ENCODE measurements around the gene SHISA7. TPM values are rescaled to one million over a fixed set of nuclear protein-coding genes. Genes with fewer than 3 reads are reported as not detected.

SHISA7 gene
- total RNA-seq, 1 donor from 2014 or later: 0.21 TPM

- DNase-seq (ENCODE audit: low spot score): peak; percentile 61
- no peaks in the 10 kb centered on the region for H3K9me3 ChIP-seq (ENCODE audit: low read depth)
- Mint-ChIP-seq H3K4me3 (peak within 1 kb of the TSS; percentile 80), H3K9me3 (no peaks in the 10 kb centered on the region), H3K27me3 (ENCODE audit: insufficient read depth, low read depth) (peaks cover 2% of the 10 kb centered on the region), H3K36me3 (no peaks in the 10 kb centered on the region), H3K4me1 (peaks cover 24% of the 10 kb centered on the region), H3K27ac (peak within 1 kb of the TSS; percentile 84)
- H3K4me2 ChIP-seq: peak within 1 kb of the TSS; percentile 73
- H3K4me3 ChIP-seq: peak within 1 kb of the TSS; percentile 14
- H3K27me3 ChIP-seq: no peaks in the 10 kb centered on the region
- no peak within 1 kb of the TSS for H3K9ac ChIP-seq
- H3K36me3 ChIP-seq: no peaks in the 10 kb centered on the region
- peaks cover 24% of the 10 kb centered on the region for H3F3A ChIP-seq (ENCODE audit: low read depth)
- peaks cover 39% of the 10 kb centered on the region for H3K4me1 ChIP-seq
- TF ChIP-seq CTCF (IDR thresholded peaks at IDR 0.05) (no peak), EZH2 (IDR thresholded peaks at IDR 0.05) (no peak), EZH2phosphoT487 (IDR thresholded peaks at IDR 0.05) (no peak)
- H2AFZ ChIP-seq (replicated peaks): no peak within 1 kb of the TSS
- H4K20me1 ChIP-seq (ENCODE audit: low read depth): peaks cover 25% of the 10 kb centered on the region
- no peak within 1 kb of the TSS for H3K27ac ChIP-seq
- H3K79me2 ChIP-seq (ENCODE audit: low read depth): peaks cover 14% of the 10 kb centered on the region
Observed at GRCh38 chr19:55487924-55488687, 45.0 kb upstream of the SHISA7 start, which contains the start of gene SSC5D. TSS of gene SSC5D (plus strand) at chr19:55488436. CDS start at chr19:55488590, 154 bp downstream.

- H3K27me3 Mint-ChIP-seq (ENCODE audit: insufficient read depth, low read depth): peaks cover 2% of the 10 kb centered on the region
- Histone ChIP-seq H3K4me3 (no peak overlapping the region), H3K27me3 (no peaks in the 10 kb centered on the region), H2AFZ (replicated peaks) (no peak overlapping the region), H3K27ac (no peak overlapping the region), H4K20me1 (ENCODE audit: low read depth) (peaks cover 25% of the 10 kb centered on the region), H3K36me3 (no peaks in the 10 kb centered on the region), H3F3A (ENCODE audit: low read depth) (peaks cover 24% of the 10 kb centered on the region), H3K9me3 (ENCODE audit: low read depth) (no peaks in the 10 kb centered on the region), H3K9ac (no peak overlapping the region), H3K4me1 (peaks cover 39% of the 10 kb centered on the region), H3K4me2 (peak overlapping the region; percentile 42), H3K79me2 (ENCODE audit: low read depth) (peaks cover 14% of the 10 kb centered on the region)
- H3K36me3 Mint-ChIP-seq: no peaks in the 10 kb centered on the region
- H3K4me3 Mint-ChIP-seq: peak overlapping the region; percentile 80
- TF ChIP-seq EZH2phosphoT487 (IDR thresholded peaks at IDR 0.05) (no peak), EZH2 (IDR thresholded peaks at IDR 0.05) (no peak), CTCF (IDR thresholded peaks at IDR 0.05) (no peak)
- peak overlapping the region; percentile 84 for H3K27ac Mint-ChIP-seq
- H3K9me3 Mint-ChIP-seq: no peaks in the 10 kb centered on the region
- peaks cover 22% of the 10 kb centered on the region for H3K4me1 Mint-ChIP-seq
- DNase-seq (ENCODE audit: low spot score): peak; percentile 44
Observed at GRCh38 chr19:55486971-55487923, 44.1 kb upstream of the SHISA7 start.

GRCh38 chr19:55486043-55486970 lies 43.2 kb upstream of the SHISA7 start:
- Histone ChIP-seq H3K4me1 (peaks cover 39% of the 10 kb centered on the region), H3F3A (ENCODE audit: low read depth) (peaks cover 24% of the 10 kb centered on the region), H3K27ac (no peak overlapping the region), H2AFZ (replicated peaks) (no peak overlapping the region), H3K4me2 (peak overlapping the region; percentile 95), H3K9me3 (ENCODE audit: low read depth) (no peaks in the 10 kb centered on the region), H4K20me1 (ENCODE audit: low read depth) (peaks cover 25% of the 10 kb centered on the region), H3K4me3 (peak overlapping the region; percentile 63), H3K36me3 (no peaks in the 10 kb centered on the region), H3K27me3 (no peaks in the 10 kb centered on the region), H3K9ac (peak overlapping the region; percentile 56), H3K79me2 (ENCODE audit: low read depth) (peaks cover 14% of the 10 kb centered on the region)
- TF ChIP-seq CTCF (IDR thresholded peaks at IDR 0.05): no peak
- no peak for TF ChIP-seq EZH2phosphoT487 (IDR thresholded peaks at IDR 0.05)
- no peak for TF ChIP-seq EZH2 (IDR thresholded peaks at IDR 0.05)
- Mint-ChIP-seq H3K36me3 (no peaks in the 10 kb centered on the region), H3K27me3 (ENCODE audit: insufficient read depth, low read depth) (peaks cover 5% of the 10 kb centered on the region), H3K4me3 (peak overlapping the region; percentile 85), H3K27ac (peak overlapping the region; percentile 84), H3K9me3 (no peaks in the 10 kb centered on the region), H3K4me1 (peaks cover 22% of the 10 kb centered on the region)
- DNase-seq (ENCODE audit: low spot score): no peak
